NCI-H2196 (cell line): ENCODE data around the gene PCGF1.
A peak's percentile ranks its signal among the peaks of the same experiment; 100 is the strongest.
"Not testable (repeated sequence)": the region's sequence is repeated elsewhere in the genome, so short reads cannot be mapped to it uniquely, and the experiment has no call there.

Experiments used
- DNase-seq: peaks from one replicate; lab custom pipeline; 2025; ENCODE audit not compliant: unreplicated experiment; lab: John Stamatoyannopoulos, UW

PCGF1 gene

GRCh38 chr2:74474481-74474880 lies 33.0 kb downstream of the PCGF1 start:
- DNase-seq = no peak

- DNase-seq = no peak
Measured at GRCh38 chr2:74472945-74473258, 34.6 kb downstream of the PCGF1 start.

- DNase-seq = peak; percentile 76
Measured at GRCh38 chr2:74472086-74472944, 35.2 kb downstream of the PCGF1 start, which contains the start of gene MRPL53. TSS of gene MRPL53 (minus strand) at chr2:74472680. CDS start at chr2:74472660, 20 bp downstream.

- DNase-seq = no peak
Measured at GRCh38 chr2:74471332-74472065, 36.0 kb downstream of the PCGF1 start.

GRCh38 chr2:74470742-74471141 lies 36.8 kb downstream of the PCGF1 start:
- DNase-seq = not testable (repeated sequence)

- DNase-seq = no peak
Measured at GRCh38 chr2:74464406-74464805, 43.1 kb downstream of the PCGF1 start.

GRCh38 chr2:74462786-74463105 lies 44.7 kb downstream of the PCGF1 start:
- DNase-seq = no peak

- no peak for DNase-seq
Measured at GRCh38 chr2:74462054-74462785, 45.3 kb downstream of the PCGF1 start.

- DNase-seq = no peak
Measured at GRCh38 chr2:74461187-74462053, 46.1 kb downstream of the PCGF1 start.

GRCh38 chr2:74460187-74460586 lies 47.3 kb downstream of the PCGF1 start:
- DNase-seq = not testable (repeated sequence)

- not testable (repeated sequence) for DNase-seq
Measured at GRCh38 chr2:74459503-74460118, 47.9 kb downstream of the PCGF1 start.

- no peak for DNase-seq
Measured at GRCh38 chr2:74458938-74459363, 48.5 kb downstream of the PCGF1 start.

GRCh38 chr2:74458132-74458937 lies 49.2 kb downstream of the PCGF1 start, which contains the start of gene WBP1:
TSS of gene WBP1 (plus strand) at chr2:74458438. CDS start at chr2:74458603, 165 bp downstream.
- DNase-seq = peak; percentile 88

GRCh38 chr2:74457549-74458131 lies 49.9 kb downstream of the PCGF1 start:
- DNase-seq = peak; percentile 61

- no peak for DNase-seq
Measured at GRCh38 chr2:74457129-74457548, 50.4 kb downstream of the PCGF1 start.
